CD14-positive monocyte (primary cell): ENCODE results near the gene GRIFIN. TPM values are rescaled to one million over a fixed set of nuclear protein-coding genes. Genes with fewer than 3 reads are reported as not detected.

ENCODE experiments used
- DNase-seq, 3 donors: peaks; one replicate each; pipeline ENCODE4 v3.0.0-alpha.2; 2011 to 2022
- H2AFZ ChIP-seq: 2 replicates; pipeline ENCODE4 v1.6.0; 2012; ENCODE audit warnings: mild to moderate bottlenecking, low read depth, low read length, inconsistent platforms; ENCODE audit not compliant: insufficient read depth, poor library complexity, severe bottlenecking
- H3K27ac ChIP-seq, 2 donors: 1 replicate in 1 of 2; 2 replicates in 1 of 2; pipeline ENCODE4 v1.5.1; 2012 to 2013; ENCODE audit warnings: low read length in 2 of 2, control low read depth in 1 of 2, inconsistent platforms in 1 of 2, low read depth in 1 of 2, mild to moderate bottlenecking in 1 of 2
- H3K27me3 ChIP-seq, 2 donors: one replicate each; pipeline versions ENCODE4 v1.6.0 to v1.6.1; 2011 to 2013; ENCODE audit warnings: low read length in 2 of 2; ENCODE audit not compliant: control insufficient read depth in 2 of 2, insufficient read depth in 2 of 2
- H3K36me3 ChIP-seq, 2 donors: replicated peaks in 1 of 2; 1 replicate in 1 of 2; 2 replicates in 1 of 2; pipeline versions ENCODE4 v1.5.1 to v1.6.1; 2012 to 2013; ENCODE audit warnings: low read length in 2 of 2, control low read depth in 1 of 2, inconsistent platforms in 1 of 2, mild to moderate bottlenecking in 1 of 2; ENCODE audit not compliant: insufficient read depth in 2 of 2, control insufficient read depth in 1 of 2
- H3K4me1 ChIP-seq, 2 donors: 1 replicate in 1 of 2; 2 replicates in 1 of 2; pipeline versions ENCODE4 v1.5.1 to v1.6.1; 2012 to 2013; ENCODE audit warnings: low read length in 2 of 2, control low read depth in 1 of 2, inconsistent platforms in 1 of 2, mild to moderate bottlenecking in 1 of 2, moderate library complexity in 1 of 2; ENCODE audit not compliant: insufficient read depth in 2 of 2, control insufficient read depth in 1 of 2
- H3K4me2 ChIP-seq: replicated peaks from 2 replicates; pipeline ENCODE3; 2012; ENCODE audit warnings: low read length, moderate library complexity, mild to moderate bottlenecking; ENCODE audit not compliant: poor library complexity, severe bottlenecking; ENCODE audit errors: extremely low read depth
- H3K4me3 ChIP-seq, 3 experiments: fragments of 200-600 bp in 1 of 3; sonication (generic) in 1 of 3; replicated peaks in 1 of 3; 1 replicate in 2 of 3; 2 replicates in 1 of 3; pipeline ENCODE4 v1.5.1; 2011 to 2013; ENCODE audit warnings: low read length in 3 of 3, mild to moderate bottlenecking in 3 of 3, control low read depth in 2 of 3, low read depth in 2 of 3, inconsistent platforms in 1 of 3, moderate library complexity in 1 of 3
- H3K79me2 ChIP-seq: 2 replicates; pipeline ENCODE4 v1.6.0; 2012; ENCODE audit warnings: mild to moderate bottlenecking, control low read depth, inconsistent platforms, low read length, moderate library complexity; ENCODE audit not compliant: insufficient read depth
- H3K9ac ChIP-seq: 2 replicates; pipeline ENCODE4 v1.6.0; 2017; ENCODE audit warnings: low read length, mild to moderate bottlenecking; ENCODE audit not compliant: insufficient read depth, poor library complexity, severe bottlenecking
- H3K9me3 ChIP-seq, 2 donors: replicated peaks in 1 of 2; 1 replicate in 1 of 2; 2 replicates in 1 of 2; pipeline versions ENCODE4 v1.5.1 to v1.6.1; 2012 to 2013; ENCODE audit warnings: low read length in 2 of 2, control low read depth in 1 of 2; ENCODE audit not compliant: control insufficient read depth in 1 of 2, insufficient read depth in 1 of 2
- H4K20me1 ChIP-seq: 2 replicates; pipeline ENCODE4 v1.6.0; 2012; ENCODE audit warnings: mild to moderate bottlenecking, low read length, control low read depth, moderate library complexity; ENCODE audit not compliant: insufficient read depth
- H3K27ac Mint-ChIP-seq, 7 donors: one replicate each; pipeline ENCODE4 v1.8.0; 2020; ENCODE audit warnings: mild to moderate bottlenecking in 7 of 7, mixed read lengths in 7 of 7, moderate library complexity in 6 of 7, inconsistent platforms in 2 of 7
- H3K27me3 Mint-ChIP-seq, 3 donors: one replicate each; pipeline ENCODE4 v1.8.0; 2021 to 2022; ENCODE audit warnings: low read depth in 3 of 3, mild to moderate bottlenecking in 3 of 3, mixed read lengths in 3 of 3, moderate library complexity in 3 of 3, inconsistent platforms in 1 of 3
- H3K36me3 Mint-ChIP-seq, 2 donors: one replicate each; pipeline ENCODE4 v1.8.0; 2020; ENCODE audit warnings: mixed read lengths in 2 of 2, inconsistent platforms in 1 of 2, mild to moderate bottlenecking in 1 of 2
- H3K4me1 Mint-ChIP-seq: one replicate; pipeline ENCODE4 v1.8.0; 2020; ENCODE audit warnings: mild to moderate bottlenecking, mixed read lengths
- H3K4me3 Mint-ChIP-seq, 2 donors: one replicate each; pipeline ENCODE4 v1.8.0; 2020; ENCODE audit warnings: mild to moderate bottlenecking in 2 of 2, mixed read lengths in 2 of 2, moderate library complexity in 1 of 2
- H3K9me3 Mint-ChIP-seq, 7 donors: one replicate each; pipeline ENCODE4 v1.8.0; 2020 to 2022; ENCODE audit warnings: mixed read lengths in 7 of 7, mild to moderate bottlenecking in 6 of 7, moderate library complexity in 6 of 7, inconsistent platforms in 2 of 7
- CTCF ChIP-seq: fragments of 200-600 bp; IDR thresholded peaks from one replicate; pipeline ENCODE4 v1.8.0; 2022; ENCODE audit warnings: antibody characterized with exemption, mild to moderate bottlenecking
- WGBS: methylation state at CpG from one replicate; pipeline ENCODE4 v1.1.5; 2013; ENCODE audit warnings: missing lambda C conversion rate; ENCODE audit not compliant: insufficient coverage; 5-methylcytosine and 5-hydroxymethylcytosine counted together
- intact Hi-C, 2 donors: fragments of 100-400 bp; cut with micrococcal nuclease; formaldehyde crosslinking; loops; one replicate each; pipeline versions ENCODE4 v1.15.0 to v1.15.1; 2023
- polyA plus RNA-seq, 3 donors: library from polyadenylated mRNA; depleted of rRNA in 1 of 3; unstranded in 2 of 3; stranded (reverse) in 1 of 3; fragments of 300-500 nt in 2 of 3; fragments of >200 nt in 1 of 3; fragmentation: Illumina TruSeq in 2 of 3; gene quantifications; 1 replicate in 2 of 3; 2 replicates in 1 of 3; pipeline ENCODE4 v1.2.3, GENCODE V29; 2012 to 2021

Gene GRIFIN
- polyA plus RNA-seq, 3 donors = not detected

- Histone ChIP-seq H3K79me2 (no peaks in the 10 kb centered on the region), H3K4me3 (no peak overlapping the region), H3K9ac (no peak overlapping the region), H3K27ac (no peak overlapping the region), H3K36me3 (no peaks in the 10 kb centered on the region), H4K20me1 (no peaks in the 10 kb centered on the region), H3K4me2 (no peak overlapping the region), H3K9me3 (no peaks in the 10 kb centered on the region), H3K4me1 (peaks cover 0 to 3% of the 10 kb centered on the region in 2 donors), H3K27me3 (peaks cover 0 to 16% of the 10 kb centered on the region in 2 donors), H2AFZ (no peak overlapping the region)
- 96% methylated on average over 19 of the region's 27 CpGs for WGBS
- no peak for TF ChIP-seq CTCF
- DNase-seq = no peak
- peaks cover 0 to 4% (median 2%) of the 10 kb centered on the region in 7 donors for H3K9me3 Mint-ChIP-seq
- H3K4me3 Mint-ChIP-seq = no peak overlapping the region
- no peak overlapping the region for H3K27ac Mint-ChIP-seq
- H3K4me1 Mint-ChIP-seq = no peaks in the 10 kb centered on the region
- peaks cover 16 to 31% (median 24%) of the 10 kb centered on the region in 3 donors for H3K27me3 Mint-ChIP-seq
- no peaks in the 10 kb centered on the region for H3K36me3 Mint-ChIP-seq
- intact Hi-C loops = no loop called here
Measured at GRCh38 chr7:2499719-2500430, 23.7 kb upstream of the GRIFIN start.

- H2AFZ ChIP-seq = no peak overlapping the region
- no peak for DNase-seq
- H3K36me3 ChIP-seq = no peaks in the 10 kb centered on the region
- no peaks in the 10 kb centered on the region for H4K20me1 ChIP-seq
- H3K79me2 ChIP-seq = no peaks in the 10 kb centered on the region
- H3K27me3 Mint-ChIP-seq = peaks cover 16 to 36% (median 24%) of the 10 kb centered on the region in 3 donors
- no peak overlapping the region for H3K4me3 ChIP-seq
- H3K36me3 Mint-ChIP-seq = no peaks in the 10 kb centered on the region
- no peak overlapping the region for H3K9ac ChIP-seq
- peaks cover 0 to 16% of the 10 kb centered on the region in 2 donors for H3K27me3 ChIP-seq
- no peaks in the 10 kb centered on the region for H3K9me3 ChIP-seq
- H3K4me3 Mint-ChIP-seq = no peak overlapping the region
- H3K27ac Mint-ChIP-seq = no peak overlapping the region
- WGBS = 96% methylated on average over 7 of the region's 7 CpGs
- peaks cover 0 to 4% (median 2%) of the 10 kb centered on the region in 7 donors for H3K9me3 Mint-ChIP-seq
- peaks cover 2% of the 10 kb centered on the region for H3K4me1 Mint-ChIP-seq
- no peak overlapping the region for H3K27ac ChIP-seq
- no peak for TF ChIP-seq CTCF
- no peak overlapping the region for H3K4me2 ChIP-seq
- peaks cover 0 to 3% of the 10 kb centered on the region in 2 donors for H3K4me1 ChIP-seq
- intact Hi-C loops = no loop called here
Measured at GRCh38 chr7:2499181-2499580, 23.0 kb upstream of the GRIFIN start.
